HG02623 (cell line): Measurements from ENCODE around the gene LAMA2.

Source experiments
- ATAC-seq: cut with Tn5 transposase; IDR thresholded peaks from one replicate; pipeline ENCODE4 v1.9.1; 2021; ENCODE audit warnings: moderate library complexity; ENCODE audit not compliant: unreplicated experiment

The LAMA2 gene

DNA sequence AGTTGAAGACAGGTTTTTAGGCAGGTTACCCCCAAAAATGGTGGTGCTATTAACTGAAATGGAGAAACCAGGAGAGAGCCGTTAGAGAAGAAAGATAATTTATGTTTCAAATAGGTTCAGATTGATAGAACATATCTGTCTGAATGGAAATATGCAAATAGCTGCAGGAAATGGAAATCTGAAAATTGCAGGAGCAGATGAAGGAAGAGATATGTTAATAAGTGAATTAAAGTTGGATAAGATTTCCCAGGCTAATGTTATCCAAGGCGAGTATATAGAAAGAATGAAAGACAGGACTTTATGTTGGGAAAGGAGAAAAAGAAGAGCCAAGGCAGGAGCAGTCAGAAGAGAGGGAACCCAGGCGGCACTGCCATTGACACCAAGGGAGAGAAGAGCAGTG, 461.4 kb downstream of the LAMA2 start:
- no peak for ATAC-seq

DNA sequence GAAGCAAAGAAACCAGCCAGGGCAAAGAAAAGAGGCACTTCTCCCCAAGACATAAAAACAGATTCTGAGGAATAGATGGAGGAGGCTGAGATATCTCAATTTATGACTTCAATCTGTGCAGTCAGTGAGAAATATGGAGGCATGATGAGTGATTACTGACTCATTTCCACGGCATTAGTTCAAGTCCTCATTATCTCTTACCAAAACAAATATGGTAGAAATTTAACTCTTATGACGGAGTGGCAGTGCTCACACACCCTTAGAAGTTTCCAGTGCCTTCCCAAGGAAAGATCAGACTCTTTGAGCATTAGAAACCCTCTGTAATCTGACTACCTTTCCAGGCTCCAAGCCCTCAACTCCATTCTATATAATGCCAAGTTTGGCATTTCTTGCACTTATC, 463.0 kb downstream of the LAMA2 start:
- no peak for ATAC-seq

DNA sequence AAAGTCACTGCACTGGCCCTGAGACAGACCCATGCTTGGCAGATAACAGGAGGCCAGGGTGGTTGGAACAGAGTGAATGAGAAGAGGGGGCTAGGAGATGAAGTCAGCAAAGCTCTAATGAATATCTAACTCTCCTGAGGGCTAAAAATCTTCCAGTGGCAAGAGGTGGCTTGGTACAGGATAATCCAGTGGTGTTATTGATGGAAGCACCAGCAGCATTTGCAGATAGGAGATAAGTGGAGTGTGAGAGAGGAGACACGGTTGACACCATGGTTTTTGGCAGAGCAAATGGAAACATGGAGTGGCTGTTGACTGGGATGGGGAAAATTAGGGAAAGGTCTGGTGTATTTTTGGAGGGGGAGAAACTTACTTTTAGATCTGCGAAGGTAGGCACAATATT, 464.0 kb downstream of the LAMA2 start:
- ATAC-seq, result no peak

DNA sequence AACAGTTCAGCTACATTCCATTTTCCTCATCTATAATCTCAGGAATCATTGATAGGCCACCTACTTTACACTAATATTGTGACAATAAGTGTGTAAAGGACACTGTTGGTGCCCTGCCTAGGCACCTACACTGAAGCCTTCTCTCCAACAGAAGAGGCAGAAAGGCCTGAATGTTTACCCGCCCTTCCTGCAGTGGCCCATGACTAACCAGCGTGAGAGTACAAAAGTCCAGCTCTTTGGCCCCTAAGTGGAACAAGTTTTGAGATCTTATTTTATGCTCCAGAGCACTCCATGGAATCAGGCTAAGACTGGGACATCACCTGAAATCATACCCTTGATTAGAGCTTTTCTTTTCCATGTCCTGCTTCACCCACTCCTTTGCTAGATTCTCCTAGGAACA, 467.3 kb downstream of the LAMA2 start:
- ATAC-seq, result no peak

DNA sequence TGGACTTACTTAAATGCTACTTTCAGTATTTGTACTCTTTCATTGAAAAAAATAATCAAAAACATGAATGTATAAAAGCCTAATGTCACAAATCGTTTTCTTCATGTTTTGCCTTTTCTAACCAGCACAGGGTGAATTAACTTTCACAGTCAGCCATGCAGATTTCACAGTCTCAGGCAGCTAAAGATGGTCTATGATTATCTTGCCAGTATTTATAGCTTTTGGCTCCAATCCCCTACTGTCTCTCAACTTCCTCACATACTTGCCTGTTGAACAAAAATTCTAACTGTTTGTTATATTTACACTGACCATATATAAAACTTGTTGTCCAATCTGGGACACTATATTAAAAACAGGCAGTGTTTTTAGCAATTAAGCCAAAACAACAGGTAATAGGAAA, 468.9 kb downstream of the LAMA2 start:
- no peak for ATAC-seq

DNA sequence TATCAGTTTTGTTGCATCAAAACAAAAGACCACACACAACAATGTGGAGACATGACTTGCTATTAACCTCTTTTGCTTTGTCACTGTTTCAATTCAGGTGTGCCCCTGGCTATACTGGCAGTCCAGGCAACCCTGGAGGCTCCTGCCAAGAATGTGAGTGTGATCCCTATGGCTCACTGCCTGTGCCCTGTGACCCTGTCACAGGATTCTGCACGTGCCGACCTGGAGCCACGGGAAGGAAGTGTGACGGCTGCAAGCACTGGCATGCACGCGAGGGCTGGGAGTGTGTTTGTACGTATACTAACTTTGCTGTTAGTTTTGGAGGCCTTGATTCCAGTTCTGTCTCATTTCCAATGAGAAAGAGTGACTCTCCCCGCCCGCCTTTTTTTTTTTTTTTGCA, 470.1 kb downstream of the LAMA2 start:
- ATAC-seq, result no peak

DNA sequence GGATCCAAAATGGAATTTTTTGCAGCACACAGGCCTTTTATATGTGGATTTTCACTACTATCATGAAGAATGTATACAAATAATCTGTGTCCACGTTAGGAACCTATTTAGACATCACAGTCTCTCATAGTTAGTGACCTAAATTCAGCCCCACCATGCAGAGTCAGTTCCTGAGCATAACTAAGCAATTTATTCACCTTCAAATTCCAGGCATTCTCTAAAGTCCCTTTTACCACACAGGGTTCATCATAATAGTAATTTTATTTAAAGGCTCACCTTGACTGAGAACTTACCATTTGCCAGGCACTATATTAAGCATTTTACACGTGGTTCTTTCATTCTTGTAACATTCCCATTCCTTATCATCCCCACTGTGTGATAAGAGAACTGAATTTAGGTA, 473.2 kb downstream of the LAMA2 start:
- ATAC-seq, result no peak

DNA sequence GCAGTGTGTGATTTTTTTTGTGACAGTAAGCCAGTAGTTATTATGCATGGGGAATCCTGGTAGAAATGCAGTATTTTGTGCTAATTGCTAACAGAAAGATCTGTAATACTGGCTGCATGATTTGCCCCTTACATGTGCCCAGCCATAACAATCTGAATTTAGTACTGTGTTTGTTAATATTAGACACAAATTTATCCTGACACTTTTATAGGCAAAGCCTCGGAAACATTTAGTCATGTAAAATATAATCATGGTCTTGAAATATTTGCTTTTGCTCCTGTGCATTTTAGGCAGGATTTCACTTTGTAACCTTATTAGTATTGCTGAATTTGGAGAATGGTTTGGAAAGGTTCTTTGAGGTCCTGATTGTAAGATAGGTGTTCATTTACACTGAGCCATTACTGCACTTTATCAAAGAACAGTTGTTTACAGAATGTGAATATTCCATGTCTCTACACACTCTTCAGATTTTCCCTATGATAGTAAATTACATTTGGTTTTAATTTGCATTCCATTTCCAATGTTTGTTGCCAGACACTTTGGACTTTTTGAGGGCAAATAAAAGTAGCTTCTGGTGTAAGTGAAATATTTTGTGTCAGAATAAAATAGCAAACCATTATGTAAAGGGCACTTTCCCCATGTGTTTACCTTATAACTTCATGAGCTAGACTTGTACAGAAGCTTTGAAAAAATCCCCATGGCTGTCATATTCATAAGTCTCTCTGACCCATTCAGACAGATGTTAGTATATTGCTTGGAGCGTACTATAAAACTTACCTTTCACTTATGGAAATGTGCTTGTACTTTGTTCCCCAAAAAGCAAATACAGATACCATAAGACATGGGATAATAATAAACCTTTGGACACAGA, 477.1 kb downstream of the LAMA2 start:
- ATAC-seq, result no peak

DNA sequence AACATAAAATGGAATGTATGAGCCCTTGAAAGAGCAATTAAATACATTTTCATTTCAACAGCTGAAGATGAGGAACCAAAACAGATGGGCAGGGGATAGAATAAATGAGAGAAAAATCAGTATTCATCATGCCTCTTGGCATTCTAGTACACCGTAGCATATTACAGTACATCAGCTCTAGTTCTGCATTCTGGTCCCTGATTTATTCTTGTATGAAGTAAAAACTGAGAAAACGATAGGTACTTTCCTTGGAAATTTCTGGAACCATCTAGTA, 477.7 kb downstream of the LAMA2 start:
- no peak for ATAC-seq

DNA sequence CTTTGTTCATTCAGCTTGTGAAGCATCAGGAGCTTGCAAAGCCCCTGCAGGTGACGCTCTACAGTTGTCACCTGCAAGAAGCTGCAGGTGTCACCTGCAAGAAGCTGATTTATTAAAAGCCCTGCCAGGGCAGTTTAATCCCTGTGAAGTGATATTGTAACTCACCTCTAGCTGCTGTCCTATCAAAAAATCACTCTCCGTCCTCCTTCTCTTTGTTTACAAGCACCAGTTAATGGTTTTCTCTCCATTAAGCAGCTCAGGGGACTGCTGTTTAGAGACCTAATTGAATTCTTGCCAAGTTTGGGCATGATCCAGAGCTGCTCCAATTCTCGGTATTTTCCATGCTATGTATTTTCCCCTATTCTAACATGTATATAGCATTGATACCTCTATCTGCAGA, 481.1 kb downstream of the LAMA2 start:
- ATAC-seq, result no peak

DNA sequence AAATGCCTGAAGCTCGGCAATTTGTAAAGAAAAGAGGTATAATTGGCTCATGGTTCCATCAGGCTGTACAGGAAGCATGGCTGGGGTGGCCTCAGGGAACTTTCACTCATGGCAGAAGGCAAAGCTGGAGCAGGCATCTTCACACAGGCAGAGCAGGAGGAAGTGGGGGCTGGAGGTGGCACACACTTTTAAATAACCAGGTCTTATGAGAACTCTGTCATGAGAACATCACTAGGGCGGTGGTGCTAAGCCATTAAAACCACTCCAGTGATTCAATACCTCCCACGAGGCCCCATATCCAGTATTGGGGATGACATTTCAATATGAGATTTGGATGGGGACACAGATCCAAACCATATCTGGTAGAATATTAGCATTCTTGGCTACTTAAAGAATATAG, 481.8 kb downstream of the LAMA2 start:
- ATAC-seq, result no peak

DNA sequence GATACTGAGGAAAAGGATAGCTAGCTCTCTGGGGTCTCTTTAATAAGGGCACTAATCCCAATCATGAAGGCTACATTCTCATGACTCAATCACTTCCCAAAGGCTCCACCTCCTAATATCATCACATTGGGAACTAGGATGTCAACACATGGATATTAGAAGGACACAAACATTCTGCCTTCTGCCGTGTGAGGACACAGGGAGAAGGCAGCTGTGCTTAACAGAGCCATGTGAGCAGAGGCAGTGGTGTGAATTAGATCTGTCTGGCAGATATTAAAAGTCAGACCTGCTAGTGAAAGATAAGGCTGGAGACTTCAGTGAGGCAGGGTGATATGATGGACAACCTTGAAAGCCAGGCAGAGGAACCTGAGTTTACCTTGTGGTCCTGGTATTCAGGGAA, 485.1 kb downstream of the LAMA2 start:
- ATAC-seq, result no peak

DNA sequence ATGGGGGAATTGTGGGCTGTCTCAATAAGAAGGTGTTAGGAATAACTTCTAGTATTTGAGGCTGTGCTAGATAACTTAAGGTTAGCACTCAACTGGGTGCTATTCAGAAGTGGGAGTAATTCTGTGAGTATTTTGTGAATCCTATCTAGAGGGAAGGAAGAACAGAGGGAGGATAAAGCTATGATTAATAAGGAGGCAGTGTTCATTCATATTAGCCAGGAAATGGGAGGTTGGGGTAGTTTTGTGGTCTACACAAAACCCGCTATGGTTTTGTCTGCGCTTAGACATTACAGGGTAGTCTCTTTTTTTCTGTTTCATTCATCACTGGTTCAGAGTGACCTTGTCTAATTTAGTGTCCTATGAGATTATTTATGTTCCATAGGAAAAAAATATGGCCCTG, 486.0 kb downstream of the LAMA2 start:
- ATAC-seq, result no peak

DNA sequence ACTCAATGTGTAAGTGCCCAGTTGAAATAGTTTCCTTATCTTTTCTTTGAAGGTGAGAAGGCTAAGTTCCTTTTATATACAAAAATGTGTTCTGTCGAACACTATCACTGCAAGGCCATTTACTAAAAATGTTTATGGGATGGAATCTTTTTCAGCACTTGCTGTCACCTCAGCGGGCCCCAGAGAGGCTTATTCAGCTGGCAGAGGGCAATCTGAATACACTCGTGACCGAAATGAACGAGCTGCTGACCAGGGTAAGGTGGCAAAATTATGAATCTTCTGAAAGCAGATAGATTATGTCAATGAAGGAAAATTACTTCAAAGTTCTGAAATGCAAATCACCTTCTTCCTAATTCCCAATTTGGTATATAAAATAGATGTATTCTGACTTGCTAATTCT, 486.8 kb downstream of the LAMA2 start:
- no peak for ATAC-seq

DNA sequence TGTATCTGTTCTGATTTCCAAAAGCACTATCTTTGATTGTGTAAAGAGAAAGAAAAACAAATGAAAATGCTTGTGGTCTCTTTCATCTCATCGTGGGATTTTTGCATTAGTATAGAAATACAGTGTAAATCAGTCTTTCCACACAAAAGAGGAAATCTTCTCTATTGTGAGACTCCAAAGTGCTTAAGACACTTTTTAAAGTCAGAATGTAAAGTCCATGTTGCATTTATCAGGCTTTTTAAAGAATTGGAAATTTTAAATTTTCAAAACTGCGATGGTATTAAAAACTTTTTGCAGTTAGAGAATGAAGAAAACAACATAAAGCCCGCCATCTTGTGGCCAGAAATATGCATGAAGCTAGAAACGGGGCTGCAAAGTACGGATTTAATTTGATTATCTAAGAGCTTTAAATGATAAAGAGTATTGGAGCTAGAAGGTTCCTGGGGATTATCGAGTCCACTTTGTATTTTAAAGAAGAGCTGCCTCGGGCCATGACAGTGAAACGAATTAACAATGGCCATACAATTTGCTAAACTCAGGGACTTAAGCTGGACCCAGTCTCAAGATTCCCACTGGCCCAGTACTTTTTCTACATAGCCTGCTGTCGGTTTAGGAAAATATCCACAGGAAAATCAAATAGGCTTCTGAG, 487.5 kb downstream of the LAMA2 start:
- ATAC-seq, result peak; percentile 61

DNA sequence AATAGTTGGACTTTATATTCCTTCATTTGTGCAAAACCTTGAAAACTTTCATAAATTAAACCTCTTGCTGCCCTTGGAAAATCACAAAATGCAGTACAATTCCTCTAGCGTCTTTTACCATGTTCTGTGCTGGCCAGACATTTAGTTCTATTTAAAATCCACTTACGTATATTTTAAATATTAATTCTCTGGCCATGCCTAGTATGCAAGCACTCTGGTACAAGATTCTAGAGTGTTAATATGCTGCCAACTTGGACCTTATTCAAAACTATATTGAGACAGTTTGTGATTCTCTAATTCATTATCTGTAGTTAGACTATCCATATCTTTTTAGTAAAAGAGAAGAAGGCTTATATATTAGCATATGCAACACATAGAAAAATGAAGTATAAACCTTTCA, 498.9 kb downstream of the LAMA2 start:
- ATAC-seq, result no peak

DNA sequence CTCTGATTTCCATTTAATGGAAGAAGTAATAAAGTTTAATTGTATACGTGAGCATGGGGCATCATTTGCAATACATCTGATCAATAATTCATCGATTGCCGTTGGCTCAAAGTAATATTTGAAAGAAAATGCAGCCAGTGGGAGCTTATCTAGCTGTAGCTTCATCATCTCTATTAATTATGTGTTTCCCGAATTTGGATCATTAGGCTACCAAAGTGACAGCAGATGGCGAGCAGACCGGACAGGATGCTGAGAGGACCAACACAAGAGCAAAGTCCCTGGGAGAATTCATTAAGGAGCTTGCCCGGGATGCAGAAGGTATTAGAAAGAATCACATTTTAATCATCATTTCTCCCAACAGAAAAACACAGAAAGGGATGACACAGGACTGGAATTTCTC, 500.0 kb downstream of the LAMA2 start:
- no peak for ATAC-seq

DNA sequence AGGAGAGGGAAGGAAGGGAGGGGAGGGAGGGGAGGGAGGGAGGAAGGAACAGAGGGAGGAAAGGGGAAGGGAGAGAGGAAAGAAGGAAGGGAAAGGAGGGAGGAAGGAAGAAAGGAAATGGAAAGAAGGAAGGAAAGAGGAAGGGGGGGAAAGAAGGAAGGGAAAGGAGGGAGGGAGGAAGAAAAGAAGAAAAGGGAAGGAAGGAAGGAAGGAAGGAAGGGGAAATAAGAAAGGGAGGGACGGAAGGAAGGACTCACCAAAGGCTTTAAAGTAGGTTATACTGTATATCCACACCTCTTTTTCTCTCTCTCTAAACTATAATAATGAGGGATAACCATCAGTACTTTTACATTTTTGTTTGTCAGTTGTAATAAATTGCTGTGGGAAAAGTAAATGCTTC, 502.2 kb downstream of the LAMA2 start:
- ATAC-seq, result no peak

DNA sequence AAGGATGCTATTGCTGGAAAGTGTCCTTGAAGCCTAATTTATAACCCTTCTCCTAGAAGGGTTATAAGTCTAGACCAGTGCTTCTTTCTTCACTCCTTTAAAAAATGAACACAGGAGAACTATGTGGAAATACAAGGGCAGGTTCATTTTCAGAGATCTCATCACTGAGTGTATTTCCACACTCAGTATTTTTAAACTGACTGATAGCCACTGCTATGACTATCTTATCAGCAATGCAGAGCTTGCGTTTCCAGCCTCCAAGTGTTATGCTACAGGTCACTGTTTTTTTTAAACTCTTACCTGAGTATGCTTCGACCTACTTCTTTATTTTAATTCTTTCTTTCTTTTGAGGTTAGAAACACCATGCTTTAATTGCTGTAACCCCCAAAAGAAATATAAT, 508.0 kb downstream of the LAMA2 start:
- no peak for ATAC-seq

DNA sequence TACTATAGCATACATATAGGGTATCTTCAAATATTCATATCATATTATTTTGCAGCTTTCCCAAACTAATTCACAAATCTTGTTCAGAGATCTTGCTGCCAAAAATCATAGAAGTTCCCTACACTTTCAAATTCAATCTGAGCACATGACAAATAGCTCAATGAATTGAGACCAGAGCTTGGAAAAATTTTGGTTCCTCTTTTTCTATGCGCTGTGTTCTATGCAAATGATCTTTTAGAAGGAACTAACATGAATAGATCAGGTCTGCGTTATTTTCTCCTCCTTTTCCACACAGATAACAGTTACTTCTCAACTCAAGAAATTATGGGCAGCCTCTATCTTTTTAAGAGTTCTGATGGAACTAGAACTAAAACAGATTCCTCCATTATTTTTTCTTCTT, 510.7 kb downstream of the LAMA2 start:
- peak; percentile 76 for ATAC-seq

DNA sequence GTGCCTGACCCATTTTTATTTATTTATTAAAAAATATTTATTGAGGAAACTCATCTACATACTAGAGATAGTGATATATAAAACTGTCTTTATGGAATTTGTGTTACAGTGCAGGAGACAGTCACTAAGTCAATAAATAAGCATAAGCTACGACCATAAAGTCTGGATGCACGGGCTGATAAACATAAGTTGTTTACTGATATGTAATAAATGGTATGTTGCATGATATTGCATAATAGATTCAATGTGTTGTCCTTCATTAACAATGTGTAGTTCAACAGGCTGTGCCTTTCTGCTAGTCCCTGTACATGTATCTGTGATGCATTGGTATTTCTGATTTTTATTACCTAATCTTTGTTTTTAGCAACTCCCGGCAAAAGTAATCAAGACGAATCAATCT, 515.8 kb downstream of the LAMA2 start:
- ATAC-seq, result no peak

DNA sequence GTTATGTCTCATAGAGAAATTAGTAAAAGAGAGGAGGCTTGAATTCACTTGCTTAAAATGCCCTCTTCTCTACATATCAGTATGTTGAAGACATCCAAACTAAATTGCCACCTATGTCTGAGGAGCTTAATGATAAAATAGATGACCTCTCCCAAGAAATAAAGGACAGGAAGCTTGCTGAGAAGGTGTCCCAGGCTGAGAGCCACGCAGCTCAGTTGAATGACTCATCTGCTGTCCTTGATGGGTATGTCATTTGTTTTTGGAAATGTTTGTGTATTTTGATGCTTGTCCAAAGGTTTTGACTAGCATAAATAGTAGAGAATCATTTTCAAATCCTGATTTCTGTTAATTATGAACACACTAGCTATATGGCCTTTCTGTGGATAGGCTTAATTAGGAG, 519.3 kb downstream of the LAMA2 start:
- no peak for ATAC-seq

DNA sequence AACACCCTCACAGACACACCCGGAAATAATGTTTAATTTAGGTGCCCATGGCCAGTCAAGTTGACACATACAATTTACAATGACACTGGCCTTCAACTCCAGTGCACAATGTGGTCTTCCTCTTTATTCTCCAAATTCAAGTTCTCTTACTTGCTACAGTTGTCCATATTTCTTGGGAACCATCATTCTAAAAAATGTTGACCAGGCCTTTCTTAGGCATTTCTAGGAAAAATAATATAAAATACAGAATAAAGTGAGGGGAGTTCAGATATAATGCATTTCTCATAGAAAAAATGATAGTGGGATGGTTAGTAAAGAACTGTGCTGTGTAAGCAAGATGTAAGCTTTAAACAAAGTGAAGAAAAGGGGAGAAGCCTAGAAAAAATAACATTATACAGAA, 528.2 kb downstream of the LAMA2 start:
- no peak for ATAC-seq
